ENCODE results near the gene TAP2.

The TAP2 gene

DNA sequence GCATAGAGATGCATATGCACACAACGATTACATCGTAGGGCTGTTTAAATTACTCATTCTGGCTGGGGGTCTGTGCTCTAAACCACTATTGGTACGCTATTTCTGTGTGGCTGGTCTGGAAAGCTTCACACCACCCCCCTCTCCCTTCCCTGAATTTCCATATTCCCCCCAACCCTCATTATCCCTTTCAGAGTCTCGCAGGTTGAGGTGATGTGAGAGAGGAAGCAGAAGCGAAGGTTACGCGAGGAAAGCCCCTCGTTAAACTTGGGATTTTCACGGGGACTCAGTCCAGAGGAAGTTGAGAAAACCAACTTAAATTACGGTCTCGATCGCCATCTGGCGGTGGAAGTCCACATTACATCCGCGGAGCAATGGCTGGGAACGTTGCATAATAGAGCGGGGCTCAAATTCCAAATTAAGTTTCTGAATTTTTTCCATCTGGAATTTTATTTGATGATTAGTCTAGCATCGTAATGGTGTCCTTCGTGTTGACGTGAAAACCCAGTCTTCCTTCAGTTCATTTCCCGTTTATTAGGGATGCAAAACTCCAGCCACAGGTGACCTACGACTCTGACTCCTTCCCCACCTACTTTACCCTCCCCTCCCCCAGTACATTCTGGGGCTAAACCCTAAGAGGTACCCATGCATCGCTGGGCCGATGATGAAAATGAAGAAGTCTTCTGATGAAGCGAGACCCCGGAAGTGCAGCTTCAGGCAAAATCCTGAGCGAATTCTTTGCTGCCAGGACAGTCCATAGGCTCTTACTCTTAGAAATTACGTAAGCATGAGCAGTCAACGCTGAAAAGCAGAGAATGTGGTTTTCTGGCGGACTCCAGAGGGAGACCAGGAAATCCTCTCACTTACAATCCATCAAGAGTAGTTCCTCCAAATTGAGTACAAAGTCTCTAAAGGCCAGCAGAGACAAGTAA, 41.4 kb downstream of the TAP2 start:
- H3K4me2 ChIP-seq (ENCODE audit: low read length) = peak overlapping the region; percentile 74
- no peaks in the 10 kb centered on the region for H3K9me2 ChIP-seq (ENCODE audit: low read depth, low read length)
- H3K4me1 ChIP-seq (ENCODE audit: insufficient read depth, low read length, severe bottlenecking) = peaks cover 19% of the 10 kb centered on the region
- H3F3A ChIP-seq (ENCODE audit: insufficient read depth, low read length) = no peaks in the 10 kb centered on the region
- no peaks in the 10 kb centered on the region for H3K79me2 ChIP-seq (ENCODE audit: insufficient read depth, low read length)
- H3K9ac ChIP-seq (ENCODE audit: low read length) = peak overlapping the region; percentile 39; the same call in 1 of the 2 replicates
- no peaks in the 10 kb centered on the region; the same call in 1 of the 2 replicates for H3K36me3 ChIP-seq (ENCODE audit: insufficient read depth, low read length)
- no peak for TF ChIP-seq EZH2 (IDR thresholded peaks at IDR 0.05; ENCODE audit: borderline replicate concordance, low read length)
- TF ChIP-seq, protein P1, sequence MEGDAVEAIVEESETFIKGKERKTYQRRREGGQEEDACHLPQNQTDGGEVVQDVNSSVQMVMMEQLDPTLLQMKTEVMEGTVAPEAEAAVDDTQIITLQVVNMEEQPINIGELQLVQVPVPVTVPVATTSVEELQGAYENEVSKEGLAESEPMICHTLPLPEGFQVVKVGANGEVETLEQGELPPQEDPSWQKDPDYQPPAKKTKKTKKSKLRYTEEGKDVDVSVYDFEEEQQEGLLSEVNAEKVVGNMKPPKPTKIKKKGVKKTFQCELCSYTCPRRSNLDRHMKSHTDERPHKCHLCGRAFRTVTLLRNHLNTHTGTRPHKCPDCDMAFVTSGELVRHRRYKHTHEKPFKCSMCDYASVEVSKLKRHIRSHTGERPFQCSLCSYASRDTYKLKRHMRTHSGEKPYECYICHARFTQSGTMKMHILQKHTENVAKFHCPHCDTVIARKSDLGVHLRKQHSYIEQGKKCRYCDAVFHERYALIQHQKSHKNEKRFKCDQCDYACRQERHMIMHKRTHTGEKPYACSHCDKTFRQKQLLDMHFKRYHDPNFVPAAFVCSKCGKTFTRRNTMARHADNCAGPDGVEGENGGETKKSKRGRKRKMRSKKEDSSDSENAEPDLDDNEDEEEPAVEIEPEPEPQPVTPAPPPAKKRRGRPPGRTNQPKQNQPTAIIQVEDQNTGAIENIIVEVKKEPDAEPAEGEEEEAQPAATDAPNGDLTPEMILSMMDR (IDR thresholded peaks at IDR 0.05; ENCODE audit: low read length) = peak; percentile 80
- H3K9me3 ChIP-seq (ENCODE audit: low read length) = peaks cover 7% of the 10 kb centered on the region
- H3K27me3 ChIP-seq (ENCODE audit: insufficient read depth, low read length) = no peaks in the 10 kb centered on the region
- H3K4me3 ChIP-seq (ENCODE audit: low read depth, low read length, poor library complexity, severe bottlenecking) = peak overlapping the region; percentile 42
- peak overlapping the region; percentile 37 for H3K27ac ChIP-seq (ENCODE audit: low read depth, low read length, poor library complexity, severe bottlenecking)
- H2AFZ ChIP-seq (ENCODE audit: low read length) = peak overlapping the region; percentile 99
- H4K20me1 ChIP-seq (ENCODE audit: insufficient read depth, low read length) = no peaks in the 10 kb centered on the region

DNA sequence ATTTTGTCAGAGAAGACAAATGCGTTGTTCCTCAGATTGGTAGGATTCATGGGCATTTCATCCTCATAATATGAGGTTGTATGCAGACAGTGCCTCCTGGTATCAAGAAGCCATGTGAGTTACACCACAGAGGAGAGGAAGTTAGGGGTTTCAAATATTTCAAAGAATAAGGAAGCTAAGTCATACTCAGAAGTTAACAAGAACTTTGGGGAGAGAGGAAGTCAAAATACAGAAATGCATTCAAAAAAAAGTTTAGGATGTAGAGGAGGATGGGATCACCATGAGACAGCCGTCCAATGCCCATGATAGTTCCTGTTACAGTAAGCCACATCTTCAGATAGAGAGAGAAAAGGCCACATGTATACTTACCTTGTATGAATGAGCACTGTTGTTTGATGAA, 44.0 kb downstream of the TAP2 start:
- H3K4me1 ChIP-seq (ENCODE audit: insufficient read depth, low read length, severe bottlenecking) = peaks cover 19% of the 10 kb centered on the region

DNA sequence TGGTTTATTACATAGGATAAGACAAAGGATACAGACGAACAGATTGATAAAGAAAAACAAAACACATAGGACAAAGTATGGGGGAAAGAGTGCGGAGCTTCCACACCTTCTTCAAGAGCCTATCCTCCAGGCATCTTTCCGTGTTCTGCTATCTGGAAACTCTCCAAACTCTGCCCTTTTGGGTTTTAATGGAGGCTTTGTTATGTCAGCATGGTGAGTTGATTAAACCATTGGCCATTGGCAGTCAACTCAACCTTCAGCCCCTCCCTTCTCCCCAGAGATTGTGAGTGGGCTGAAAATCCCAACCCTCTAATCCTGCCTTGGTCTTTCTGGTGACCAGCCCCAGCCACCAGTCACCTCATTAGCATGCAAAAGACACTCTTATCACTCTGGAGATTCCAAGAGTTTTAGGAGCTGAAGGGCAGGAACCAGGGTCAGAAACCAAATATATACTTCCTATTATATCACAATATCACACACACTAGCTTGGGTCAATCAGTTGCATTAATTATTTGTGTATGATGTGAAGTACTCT, 45.6 kb downstream of the TAP2 start:
- Histone ChIP-seq H3F3A (ENCODE audit: insufficient read depth, low read length) (no peaks in the 10 kb centered on the region), H3K27ac (ENCODE audit: low read depth, low read length, poor library complexity, severe bottlenecking) (no peak overlapping the region), H3K9me2 (ENCODE audit: low read depth, low read length) (no peaks in the 10 kb centered on the region), H3K9ac (ENCODE audit: low read length) (no peak overlapping the region), H3K4me2 (ENCODE audit: low read length) (no peak overlapping the region), H3K79me2 (ENCODE audit: insufficient read depth, low read length) (no peaks in the 10 kb centered on the region), H3K27me3 (ENCODE audit: insufficient read depth, low read length) (no peaks in the 10 kb centered on the region; the same call in 1 of the 2 replicates), H2AFZ (ENCODE audit: low read length) (no peak overlapping the region), H3K9me3 (ENCODE audit: low read length) (no peaks in the 10 kb centered on the region), H3K4me1 (ENCODE audit: insufficient read depth, low read length, severe bottlenecking) (peaks cover 19% of the 10 kb centered on the region), H3K36me3 (ENCODE audit: insufficient read depth, low read length) (no peaks in the 10 kb centered on the region), H4K20me1 (ENCODE audit: insufficient read depth, low read length) (no peaks in the 10 kb centered on the region), H3K4me3 (ENCODE audit: low read depth, low read length, poor library complexity, severe bottlenecking) (no peak overlapping the region)
- TF ChIP-seq, protein P1 (IDR thresholded peaks at IDR 0.05; ENCODE audit: low read length) = no peak
- TF ChIP-seq EZH2 (IDR thresholded peaks at IDR 0.05; ENCODE audit: borderline replicate concordance, low read length) = no peak

More for the DNA sequence above, 44.0 kb downstream of the TAP2 start:
- no peaks in the 10 kb centered on the region for H3K79me2 ChIP-seq (ENCODE audit: insufficient read depth, low read length)
- no peak overlapping the region for H3K4me3 ChIP-seq (ENCODE audit: low read depth, low read length, poor library complexity, severe bottlenecking)
- no peak overlapping the region for H3K27ac ChIP-seq (ENCODE audit: low read depth, low read length, poor library complexity, severe bottlenecking)
- H3K9me2 ChIP-seq (ENCODE audit: low read depth, low read length) = no peaks in the 10 kb centered on the region
- no peaks in the 10 kb centered on the region; the same call in 1 of the 2 replicates for H3K27me3 ChIP-seq (ENCODE audit: insufficient read depth, low read length)
- no peaks in the 10 kb centered on the region for H4K20me1 ChIP-seq (ENCODE audit: insufficient read depth, low read length)
- no peaks in the 10 kb centered on the region; the same call in 1 of the 2 replicates for H3K36me3 ChIP-seq (ENCODE audit: insufficient read depth, low read length)
- peaks cover 7% of the 10 kb centered on the region for H3K9me3 ChIP-seq (ENCODE audit: low read length)
- H3K4me2 ChIP-seq (ENCODE audit: low read length) = no peak overlapping the region
- no peak overlapping the region for H2AFZ ChIP-seq (ENCODE audit: low read length)
- H3F3A ChIP-seq (ENCODE audit: insufficient read depth, low read length) = no peaks in the 10 kb centered on the region
- no peak overlapping the region for H3K9ac ChIP-seq (ENCODE audit: low read length)
- no peak for TF ChIP-seq EZH2 (IDR thresholded peaks at IDR 0.05; ENCODE audit: borderline replicate concordance, low read length)
- TF ChIP-seq, protein P1 (IDR thresholded peaks at IDR 0.05; ENCODE audit: low read length) = no peak

Measured in OCI-LY1 (cell line).